DMS79 (cell line): Measurements from ENCODE around the gene SELENOH.
"Not testable (repeated sequence)": the region's sequence is repeated elsewhere in the genome, so short reads cannot be mapped to it uniquely, and the experiment has no call there.

ENCODE experiments used
- DNase-seq: peaks from one replicate; lab custom pipeline; 2025; lab: John Stamatoyannopoulos, UW

SELENOH gene, protein sequence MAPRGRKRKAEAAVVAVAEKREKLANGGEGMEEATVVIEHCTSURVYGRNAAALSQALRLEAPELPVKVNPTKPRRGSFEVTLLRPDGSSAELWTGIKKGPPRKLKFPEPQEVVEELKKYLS

DNA sequence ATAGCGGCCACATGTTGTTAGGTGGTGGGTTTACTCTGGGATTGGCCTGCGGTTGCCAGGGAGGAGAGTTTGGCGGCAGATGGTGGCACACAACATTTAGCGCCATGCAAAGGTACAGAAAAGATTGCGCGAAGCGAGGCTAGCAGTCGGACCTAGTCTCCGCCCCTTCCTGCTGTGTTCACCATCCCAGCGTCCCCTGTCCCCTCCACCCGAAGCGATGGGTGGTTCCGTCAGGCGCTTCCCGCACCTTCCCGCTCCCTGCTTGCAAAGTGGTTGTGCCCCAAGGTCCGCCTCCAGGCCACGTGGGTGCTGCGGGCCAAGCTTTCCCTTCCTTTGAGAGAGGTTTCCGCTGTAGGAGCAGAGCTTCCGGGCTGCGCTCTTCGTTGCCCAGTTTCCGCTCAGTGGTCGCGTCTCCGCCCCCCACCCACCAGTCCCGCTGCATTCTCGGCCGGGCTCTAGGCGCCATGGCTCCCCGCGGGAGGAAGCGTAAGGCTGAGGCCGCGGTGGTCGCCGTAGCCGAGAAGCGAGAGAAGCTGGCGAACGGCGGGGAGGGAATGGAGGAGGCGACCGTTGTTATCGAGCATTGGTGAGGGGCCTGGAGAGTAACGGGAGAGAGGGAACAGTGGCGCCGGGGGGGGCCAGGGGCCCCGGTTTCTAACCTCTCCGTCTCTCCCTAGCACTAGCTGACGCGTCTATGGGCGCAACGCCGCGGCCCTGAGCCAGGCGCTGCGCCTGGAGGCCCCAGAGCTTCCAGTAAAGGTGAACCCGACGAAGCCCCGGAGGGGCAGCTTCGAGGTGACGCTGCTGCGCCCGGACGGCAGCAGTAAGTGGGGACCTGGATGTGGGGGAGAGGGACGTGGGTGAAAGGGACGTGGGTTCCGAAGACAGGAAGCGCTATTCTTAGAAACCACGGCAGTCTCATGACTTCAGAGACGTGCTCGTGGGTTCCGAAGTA is at the start of gene SELENOH:
SELENOH (plus strand) TSS at position 360 of the 955 bp plus-strand sequence; CDS start at position 465, 105 bp downstream.
- peak; percentile 97 for DNase-seq

DNA sequence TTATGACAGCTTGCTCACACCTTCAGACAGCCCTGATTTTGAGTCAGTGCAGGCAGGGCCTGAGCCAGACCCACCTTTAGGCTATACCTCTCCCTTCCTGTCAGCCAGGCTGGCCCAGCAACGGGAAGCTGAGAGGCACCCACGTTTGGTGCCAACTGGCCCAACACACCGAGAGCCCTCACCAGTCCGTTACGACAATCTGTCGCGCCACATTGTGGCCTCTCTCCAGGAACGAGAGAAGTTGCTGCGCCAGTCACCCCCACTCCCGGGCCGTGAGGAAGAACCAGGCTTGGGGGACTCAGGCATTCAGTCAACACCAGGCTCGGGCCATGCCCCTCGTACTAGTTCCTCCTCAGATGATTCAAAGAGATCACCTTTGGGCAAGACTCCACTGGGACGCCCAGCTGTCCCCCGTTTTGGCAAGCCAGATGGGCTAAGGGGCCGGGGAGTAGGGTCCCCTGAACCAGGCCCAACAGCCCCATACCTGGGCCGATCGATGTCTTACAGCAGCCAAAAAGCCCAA is 42.4 kb upstream of the SELENOH start:
- DNase-seq, result no peak

DNA sequence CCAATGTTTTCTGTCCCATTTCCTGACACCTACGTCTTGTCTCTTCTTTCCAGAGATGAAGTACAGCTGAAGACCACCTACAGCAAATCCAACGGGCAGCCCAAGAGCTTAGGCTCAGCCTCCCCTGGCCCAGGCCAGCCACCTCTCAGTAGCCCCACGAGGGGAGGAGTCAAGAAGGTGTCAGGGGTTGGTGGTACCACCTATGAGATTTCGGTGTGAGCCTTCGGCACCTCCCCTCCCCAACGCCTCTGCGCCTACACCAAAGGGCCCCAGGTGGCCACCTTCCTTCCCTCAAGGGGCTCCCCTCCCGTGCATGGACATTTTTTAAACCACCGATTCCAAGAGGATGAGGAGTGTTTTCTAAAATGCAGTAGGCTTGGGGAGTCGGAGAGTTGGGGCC is 41.5 kb upstream of the SELENOH start:
- no peak for DNase-seq

DNA sequence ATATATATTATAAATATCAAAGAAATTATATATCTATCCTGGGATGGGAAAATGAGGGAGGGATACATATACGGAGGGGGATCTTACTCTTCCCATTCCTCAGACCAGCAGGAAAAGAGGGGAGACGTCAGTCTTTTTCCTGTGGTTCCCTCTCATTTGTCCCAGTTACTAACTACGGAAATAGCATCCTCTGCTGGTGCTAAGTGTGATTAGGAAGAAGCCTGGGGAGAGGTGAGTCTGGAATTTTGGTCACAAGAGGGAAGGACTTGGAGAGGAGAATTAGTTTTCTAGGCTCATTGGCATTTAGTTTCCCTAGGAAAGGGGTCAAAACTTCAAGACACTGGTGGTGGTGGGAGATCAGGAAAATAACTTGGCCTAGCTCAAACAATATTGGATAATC is 40.9 kb upstream of the SELENOH start:
- no peak for DNase-seq

DNA sequence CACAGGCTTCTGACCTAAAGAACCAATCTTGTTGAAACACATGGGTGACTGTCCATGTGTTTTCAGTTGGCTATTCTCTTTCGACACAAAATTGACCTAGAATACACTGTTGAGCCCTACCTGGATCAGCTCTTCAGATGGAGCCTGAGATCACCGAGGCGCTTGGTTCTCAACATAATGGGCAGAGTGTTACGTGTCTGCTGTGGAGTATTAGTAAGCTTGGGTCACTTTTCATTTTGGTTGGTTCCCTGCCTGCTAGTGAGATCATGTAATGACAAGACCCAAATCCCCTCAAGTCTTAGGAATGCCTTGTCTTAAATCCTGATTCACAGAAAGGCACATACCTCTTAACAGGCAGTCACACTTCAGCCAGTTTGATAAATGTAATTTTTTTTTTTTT is 38.0 kb upstream of the SELENOH start:
- DNase-seq, result no peak

DNA sequence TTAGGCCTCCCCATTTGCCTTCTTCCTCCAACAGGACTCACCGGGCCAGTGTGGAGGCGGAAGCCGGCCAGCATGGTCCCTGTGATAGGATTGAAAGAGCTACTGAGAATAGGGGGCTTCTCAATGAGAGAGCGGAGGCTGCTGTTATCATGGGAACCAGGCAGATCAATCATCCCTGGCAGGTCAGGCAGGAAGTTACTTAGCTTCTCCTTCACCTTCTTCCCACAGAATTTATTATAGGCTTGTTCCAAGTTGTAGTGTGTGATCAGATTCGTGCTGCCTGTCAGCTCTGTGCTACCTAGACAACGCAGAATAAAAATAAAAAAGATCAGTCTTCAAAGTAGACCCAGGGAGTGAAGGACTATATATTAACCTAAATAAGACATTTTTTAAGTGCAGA is 36.4 kb upstream of the SELENOH start:
- no peak for DNase-seq

DNA sequence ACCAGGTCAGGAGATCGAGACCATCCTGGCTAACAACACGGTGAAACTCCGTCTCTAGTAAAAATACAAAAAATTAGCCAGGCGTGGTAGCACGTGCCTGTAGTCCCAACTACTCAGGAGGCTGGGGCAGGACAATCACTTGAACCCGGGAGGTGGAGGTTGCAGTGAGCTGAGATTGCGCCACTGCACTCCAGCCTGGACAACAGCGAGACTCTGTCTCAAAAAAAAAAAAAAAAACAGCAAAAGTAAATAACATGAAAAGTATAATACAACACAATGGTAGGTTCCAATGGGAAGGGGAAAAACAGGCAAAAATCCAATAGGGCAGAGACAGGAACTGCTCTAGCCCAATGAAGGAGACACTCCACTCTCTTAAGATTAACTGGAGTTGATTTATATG is 35.9 kb upstream of the SELENOH start:
- peak; percentile 1 for DNase-seq

DNA sequence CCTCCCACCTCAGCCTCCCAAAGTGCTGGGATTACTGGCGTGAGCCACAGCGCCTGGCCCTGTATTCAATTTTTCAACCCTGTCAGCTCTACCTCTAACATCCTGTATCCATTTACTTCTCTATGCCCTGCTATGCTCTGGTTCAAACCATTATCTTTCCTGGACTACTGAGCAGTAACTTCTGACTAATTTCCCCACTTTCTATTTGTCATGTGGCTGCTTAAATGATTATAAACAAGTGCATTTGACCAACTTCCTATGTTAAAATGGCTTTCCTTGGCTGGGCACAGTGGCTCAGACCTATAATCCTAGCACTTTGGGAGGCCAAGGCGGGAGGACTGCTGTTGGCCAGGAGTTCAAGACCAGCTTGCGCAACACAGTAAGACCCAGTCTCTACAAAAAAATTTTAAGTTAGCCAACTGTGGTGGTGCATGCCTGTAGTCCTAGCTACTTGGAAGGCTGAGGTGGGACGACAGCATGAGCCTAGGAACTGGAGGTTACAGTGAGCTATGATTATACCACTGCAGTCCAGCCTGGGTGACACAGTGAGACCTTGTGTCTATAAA is 31.4 kb upstream of the SELENOH start:
- DNase-seq, result no peak

DNA sequence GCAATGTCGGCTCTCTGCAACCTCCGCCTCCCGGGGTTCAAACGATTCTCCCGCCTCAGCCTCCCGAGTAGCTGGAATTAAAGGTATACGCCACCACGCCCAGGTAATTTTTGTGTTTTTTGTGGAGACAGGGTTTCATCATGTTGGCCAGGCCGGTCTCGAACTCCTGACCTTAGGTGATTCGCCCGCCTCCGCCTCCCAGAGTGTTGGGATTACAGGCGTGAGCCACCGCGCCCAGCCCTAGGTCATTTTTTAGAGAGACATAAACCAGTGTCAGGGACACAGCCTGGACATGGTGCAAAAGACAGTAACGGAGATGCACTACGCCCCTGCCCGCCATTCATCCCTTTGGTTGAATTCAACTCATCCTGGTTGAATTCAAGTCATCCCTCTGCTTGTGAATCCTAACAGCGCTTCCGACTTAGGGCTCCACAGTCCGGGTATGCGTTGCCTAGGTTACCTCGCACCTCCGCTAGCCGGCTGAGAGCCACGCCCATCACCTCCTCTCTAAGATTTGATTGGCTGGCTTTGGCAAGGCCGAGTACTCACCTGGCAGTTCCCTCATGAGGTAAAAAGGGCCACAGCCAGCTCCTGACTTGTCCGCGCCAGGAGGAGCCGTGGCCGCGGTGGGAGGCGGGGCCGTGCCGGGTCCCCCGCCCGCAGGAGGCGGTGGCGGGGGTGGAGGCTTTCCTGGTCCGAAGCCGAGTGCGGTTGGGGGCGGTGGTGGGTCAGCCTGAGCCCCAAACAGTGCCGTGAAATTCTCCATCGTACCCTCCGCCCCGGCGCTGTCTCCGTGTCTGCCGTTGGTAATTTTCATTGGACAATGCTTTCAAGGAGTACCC is 29.7 kb upstream of the SELENOH start, which contains the start of gene MED19:
MED19 (minus strand) TSS at position 802 of the 842 bp plus-strand sequence; CDS start at position 766, 36 bp downstream.
- peak; percentile 88 for DNase-seq

DNA sequence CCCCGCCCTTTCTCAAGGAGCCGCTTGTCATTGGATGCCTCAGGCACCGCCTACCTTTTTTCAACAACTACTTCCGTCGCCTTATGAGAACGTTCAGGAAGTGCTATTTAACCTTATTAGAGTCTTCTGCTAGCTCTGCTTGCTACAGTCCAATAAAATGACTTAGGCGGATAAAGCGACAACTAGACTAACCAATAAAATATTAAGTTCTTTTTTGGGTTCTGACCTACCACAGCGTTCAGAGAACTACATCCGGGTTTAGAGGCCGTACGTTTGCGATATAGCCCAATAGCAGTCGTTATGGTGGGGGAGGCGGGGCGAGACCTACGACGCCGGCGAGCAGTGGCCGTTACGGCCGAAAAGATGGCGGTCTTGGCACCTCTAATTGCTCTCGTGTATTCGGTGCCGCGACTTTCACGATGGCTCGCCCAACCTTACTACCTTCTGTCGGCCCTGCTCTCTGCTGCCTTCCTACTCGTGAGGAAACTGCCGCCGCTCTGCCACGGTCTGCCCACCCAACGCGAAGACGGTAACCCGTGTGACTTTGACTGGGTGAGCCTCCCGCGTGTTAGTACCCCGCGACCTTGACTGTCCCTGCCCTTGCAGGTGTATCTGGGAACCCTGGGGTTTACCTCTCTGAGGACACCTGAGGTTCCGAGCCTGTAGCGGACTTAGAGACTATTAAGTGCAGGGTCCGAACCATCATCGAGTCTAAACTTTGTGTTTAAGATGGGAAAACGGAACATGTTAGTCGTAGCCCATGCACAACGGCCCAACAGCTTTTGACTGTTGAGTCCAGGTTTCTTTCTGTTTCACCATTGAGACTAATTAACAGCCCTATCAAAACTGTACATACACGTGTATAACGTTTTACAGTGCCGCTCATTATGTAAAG is 28.8 kb upstream of the SELENOH start, which contains the start of gene TMX2:
TMX2 (plus strand) TSS at position 338 of the 895 bp plus-strand sequence; CDS start at position 364, 26 bp downstream.
- DNase-seq, result peak; percentile 99

DNA sequence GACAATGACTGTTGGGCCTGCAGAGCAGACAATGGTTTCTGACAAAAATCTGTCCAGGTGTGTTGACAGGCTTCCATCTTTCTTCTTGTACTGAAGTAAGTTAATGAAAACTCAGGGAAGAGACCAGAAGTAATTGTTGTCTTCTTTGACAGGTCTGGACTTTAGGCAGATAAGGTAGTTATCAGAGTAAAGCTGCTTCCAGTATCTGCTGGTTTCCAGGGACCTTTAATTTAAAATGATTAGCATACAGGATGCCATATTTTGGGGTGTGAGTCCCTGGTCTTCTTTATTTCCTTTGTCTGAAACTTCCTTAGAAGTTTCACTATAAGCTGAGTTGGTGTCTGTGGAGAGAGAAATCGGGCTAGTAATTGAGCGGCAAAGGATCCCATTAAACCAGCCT is 27.5 kb upstream of the SELENOH start:
- no peak for DNase-seq

DNA sequence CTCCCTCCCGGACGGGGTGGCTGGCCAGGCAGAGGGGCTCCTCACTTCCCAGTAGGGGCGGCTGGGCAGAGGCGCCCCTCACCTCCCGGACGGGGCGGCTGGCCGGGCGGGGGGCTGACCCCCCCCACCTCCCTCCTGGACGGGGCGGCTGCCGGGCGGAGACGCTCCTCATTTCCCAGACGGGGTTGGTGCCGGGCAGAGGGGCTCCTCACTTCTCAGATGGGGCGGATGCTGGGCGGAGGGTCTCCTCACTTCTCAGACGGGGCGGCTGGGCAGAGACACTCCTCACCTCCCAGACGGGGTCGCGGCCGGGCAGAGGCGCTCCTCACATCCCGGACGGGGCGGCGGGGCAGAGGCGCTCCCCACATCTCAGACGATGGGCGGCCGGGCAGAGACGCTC is 24.6 kb upstream of the SELENOH start:
- DNase-seq, result not testable (repeated sequence)

DNA sequence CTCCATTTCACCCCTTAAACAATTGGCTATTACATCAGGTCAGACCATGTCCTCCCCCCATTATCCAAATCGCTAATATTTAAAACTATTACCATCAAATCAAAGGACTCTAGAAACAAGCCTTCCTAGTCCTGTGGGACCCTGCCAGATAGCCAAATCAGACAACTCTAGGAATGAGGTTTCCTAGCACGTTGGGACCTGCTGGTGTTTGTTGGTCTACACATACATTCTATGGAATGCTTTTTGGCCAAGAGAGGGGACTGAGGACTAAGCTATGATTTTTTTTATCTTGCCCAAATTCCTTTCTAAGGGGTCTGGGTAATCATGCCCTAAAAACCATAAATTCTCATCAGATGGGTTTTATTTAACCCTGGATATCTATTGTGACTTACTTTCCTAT is 14.1 kb upstream of the SELENOH start:
- no peak for DNase-seq

DNA sequence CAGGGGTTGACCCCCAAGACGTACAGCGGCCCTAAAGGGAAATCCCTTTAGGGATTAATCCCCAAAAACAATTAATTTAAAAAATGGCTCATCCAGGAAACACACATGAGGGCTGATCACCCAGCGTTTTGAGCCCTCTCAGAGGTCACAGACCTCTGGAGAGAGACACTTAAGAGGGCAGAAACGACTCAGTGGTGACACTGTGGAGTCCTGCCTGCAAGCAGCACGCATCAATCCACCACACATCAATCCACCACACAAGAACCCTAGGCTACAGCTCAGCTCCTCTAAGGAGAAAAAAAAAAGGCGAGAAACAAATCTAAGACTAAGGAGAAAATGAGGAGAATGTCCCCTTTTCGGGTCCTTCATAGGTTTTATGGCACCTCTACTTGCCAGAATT is 12.5 kb upstream of the SELENOH start:
- no peak for DNase-seq

DNA sequence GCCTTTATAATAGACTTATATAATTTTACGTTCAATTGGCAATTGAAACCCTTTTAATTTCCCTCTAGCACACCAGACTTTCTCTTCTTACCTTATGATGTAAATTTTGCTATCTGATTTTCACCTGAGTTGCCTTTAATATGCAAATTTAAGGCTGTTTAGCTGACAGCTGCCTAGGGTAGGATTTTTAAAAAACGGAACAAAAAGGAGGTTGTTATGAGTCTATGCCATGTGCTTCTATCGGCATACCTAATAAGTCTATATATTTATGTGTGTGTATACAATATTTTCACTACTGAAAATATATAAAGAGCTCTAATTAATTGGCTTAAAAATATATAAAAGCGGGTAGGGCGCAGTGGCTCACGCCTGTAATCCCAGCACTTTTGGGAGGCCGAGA is 11.8 kb upstream of the SELENOH start:
- no peak for DNase-seq

DNA sequence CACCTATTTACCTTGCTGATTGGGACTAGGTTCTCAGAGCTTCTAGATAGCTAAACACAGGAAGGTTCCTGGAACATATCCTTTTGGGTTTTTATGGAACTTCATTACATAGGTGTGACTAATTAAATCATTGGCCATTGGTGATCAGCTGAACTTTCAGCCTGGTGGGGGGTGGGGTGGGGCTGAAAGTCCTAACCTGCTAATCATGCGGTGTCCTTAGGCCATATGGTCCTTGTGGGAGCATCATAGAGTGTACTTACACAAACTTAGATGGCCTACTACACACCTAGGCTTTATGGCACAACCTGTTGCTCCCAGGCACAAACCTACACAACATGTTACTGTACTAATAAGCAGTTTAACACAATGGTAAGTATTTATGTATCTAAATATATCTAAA is 8.6 kb upstream of the SELENOH start:
- DNase-seq, result no peak

DNA sequence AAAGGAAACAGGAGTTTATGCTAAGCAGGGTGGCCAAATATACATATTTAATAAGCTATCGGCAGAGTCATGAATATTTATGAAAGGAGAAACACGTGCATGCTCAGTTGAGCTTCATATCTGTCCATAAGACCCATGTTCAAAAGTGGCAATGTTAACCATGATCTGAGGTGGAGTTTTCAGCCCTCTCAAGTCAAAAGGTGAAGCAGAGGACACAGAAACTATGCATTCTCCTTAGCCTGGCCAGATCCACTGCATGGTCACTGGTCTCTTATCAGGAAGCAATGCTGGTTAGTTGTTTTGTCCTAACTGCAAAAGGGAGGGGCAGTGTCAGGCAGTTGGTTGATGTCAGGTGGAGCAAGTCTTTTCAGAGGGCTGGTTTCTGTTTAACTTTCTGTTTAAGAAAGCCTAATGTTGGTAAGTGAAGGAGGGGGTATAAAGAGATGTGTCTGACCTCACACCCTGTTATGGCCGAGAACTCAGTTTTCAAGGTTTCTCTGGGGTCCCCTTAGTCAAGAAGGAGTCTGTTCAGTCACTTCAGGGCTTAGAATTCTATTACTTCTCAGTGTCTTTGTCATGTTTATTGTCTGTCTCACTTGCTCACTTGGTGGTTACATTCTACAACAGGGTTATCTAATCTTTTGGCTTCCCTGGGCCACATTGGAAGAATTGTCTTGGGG is 5.5 kb upstream of the SELENOH start:
- DNase-seq, result no peak

DNA sequence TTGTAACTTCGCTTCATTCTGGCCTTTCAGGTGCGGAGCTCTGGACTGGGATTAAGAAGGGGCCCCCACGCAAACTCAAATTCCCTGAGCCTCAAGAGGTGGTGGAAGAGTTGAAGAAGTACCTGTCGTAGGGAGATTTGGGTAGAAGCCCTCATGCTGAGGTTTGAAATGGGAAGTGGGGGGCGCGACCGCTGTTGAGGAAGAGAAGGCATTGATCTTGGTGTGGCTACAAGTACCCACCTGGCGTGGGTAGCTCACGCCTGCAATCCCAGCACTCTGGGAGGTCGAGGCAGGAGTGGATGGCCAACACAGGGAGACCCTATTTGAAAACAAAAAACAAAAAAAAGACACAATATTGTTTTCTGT is 779 bp downstream of the SELENOH start:
- DNase-seq, result no peak

DNA sequence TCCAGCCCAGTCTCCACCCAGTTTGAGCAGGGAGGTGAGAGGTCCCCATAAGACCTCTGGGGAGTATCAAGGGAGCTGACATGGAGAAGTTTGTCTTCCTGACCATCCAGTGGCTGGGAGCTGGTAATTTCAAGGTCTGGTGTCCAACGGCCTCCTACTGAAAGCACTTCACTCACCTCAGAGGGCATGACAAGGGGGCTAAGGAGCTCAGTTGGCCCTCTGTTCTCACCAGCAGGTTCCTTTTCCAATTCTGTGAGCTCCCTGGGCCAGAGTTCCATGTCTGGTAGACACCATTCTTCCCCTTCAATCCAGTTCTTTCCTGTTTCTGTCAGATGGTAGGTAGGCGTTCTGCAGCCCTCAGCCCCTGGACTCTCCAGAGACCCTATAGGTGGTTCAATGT is 3.1 kb downstream of the SELENOH start:
- no peak for DNase-seq

DNA sequence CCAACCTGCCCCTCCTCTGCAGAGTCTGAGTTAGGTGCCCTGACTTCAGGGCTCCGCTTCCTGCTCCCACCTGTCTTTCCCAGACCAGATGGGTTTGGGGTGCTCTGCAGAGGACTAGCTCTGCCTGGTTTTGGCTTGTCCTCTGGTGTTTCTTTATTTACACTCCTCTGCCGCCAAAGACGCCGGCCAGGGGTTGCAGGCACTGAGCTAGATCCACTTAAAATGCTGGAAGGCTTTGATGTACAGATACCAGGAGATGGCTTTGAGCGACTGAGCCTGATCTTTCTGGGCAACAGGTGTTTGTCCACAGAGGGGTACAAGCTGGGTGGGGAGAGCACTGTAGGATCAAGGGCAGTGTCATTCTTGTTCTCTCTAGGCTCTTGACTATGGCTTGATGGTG is 3.9 kb downstream of the SELENOH start:
- no peak for DNase-seq
